Panc1 (cell line): ENCODE results near the gene PIGK.

Experiments
- POLR2AphosphoS5 ChIP-seq: IDR thresholded peaks from 2 replicates; pipeline ENCODE4 v1.6.1; 2012; ENCODE audit warnings: mild to moderate bottlenecking, low read depth, low read length, moderate library complexity
- SIN3A ChIP-seq: IDR thresholded peaks from 2 replicates; pipeline ENCODE4 v1.6.1; 2012; ENCODE audit warnings: low read depth, mild to moderate bottlenecking, low read length, moderate library complexity, borderline replicate concordance; ENCODE audit not compliant: insufficient read depth
- TCF7L2 ChIP-seq: IDR thresholded peaks from 2 replicates; pipeline ENCODE4 v1.6.1; 2011; ENCODE audit warnings: mild to moderate bottlenecking, low read depth, low read length, inconsistent platforms
- TF ChIP-seq, protein P1 (sequence below): fragments of 450-650 bp; IDR thresholded peaks from 2 replicates; pipeline ENCODE4 v1.5.1; 2017; ENCODE audit warnings: mild to moderate bottlenecking
- TF ChIP-seq, protein P2 (sequence below), 2 experiments: IDR thresholded peaks; 2 replicates each; pipeline ENCODE4 v1.6.1; 2011 to 2012; ENCODE audit warnings: low read depth in 2 of 2, control low read depth in 1 of 2, low read length in 1 of 2, mild to moderate bottlenecking in 1 of 2, moderate library complexity in 1 of 2; ENCODE audit not compliant: insufficient read depth in 1 of 2

DNA sequence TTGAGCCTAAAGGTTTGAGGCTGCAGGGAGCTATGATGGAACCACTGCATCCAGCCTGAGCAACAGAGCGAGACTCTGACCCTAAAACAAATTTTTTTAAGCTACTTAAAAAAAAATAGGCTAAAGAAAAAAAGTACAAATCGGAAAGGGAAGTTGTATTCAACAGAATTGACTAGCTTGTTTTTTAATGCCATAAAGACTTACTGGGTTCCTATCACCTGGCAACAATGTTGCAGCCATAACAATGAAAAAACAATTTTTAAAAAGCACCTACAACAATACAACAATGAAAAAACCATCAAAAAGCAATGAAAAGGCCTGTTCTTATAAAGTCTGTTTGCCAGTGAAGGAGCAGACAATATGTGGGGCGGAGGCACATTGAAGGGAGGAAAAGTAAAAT is 20.1 kb upstream of the PIGK start:
- TF ChIP-seq, protein P1, sequence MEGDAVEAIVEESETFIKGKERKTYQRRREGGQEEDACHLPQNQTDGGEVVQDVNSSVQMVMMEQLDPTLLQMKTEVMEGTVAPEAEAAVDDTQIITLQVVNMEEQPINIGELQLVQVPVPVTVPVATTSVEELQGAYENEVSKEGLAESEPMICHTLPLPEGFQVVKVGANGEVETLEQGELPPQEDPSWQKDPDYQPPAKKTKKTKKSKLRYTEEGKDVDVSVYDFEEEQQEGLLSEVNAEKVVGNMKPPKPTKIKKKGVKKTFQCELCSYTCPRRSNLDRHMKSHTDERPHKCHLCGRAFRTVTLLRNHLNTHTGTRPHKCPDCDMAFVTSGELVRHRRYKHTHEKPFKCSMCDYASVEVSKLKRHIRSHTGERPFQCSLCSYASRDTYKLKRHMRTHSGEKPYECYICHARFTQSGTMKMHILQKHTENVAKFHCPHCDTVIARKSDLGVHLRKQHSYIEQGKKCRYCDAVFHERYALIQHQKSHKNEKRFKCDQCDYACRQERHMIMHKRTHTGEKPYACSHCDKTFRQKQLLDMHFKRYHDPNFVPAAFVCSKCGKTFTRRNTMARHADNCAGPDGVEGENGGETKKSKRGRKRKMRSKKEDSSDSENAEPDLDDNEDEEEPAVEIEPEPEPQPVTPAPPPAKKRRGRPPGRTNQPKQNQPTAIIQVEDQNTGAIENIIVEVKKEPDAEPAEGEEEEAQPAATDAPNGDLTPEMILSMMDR, result no peak
- TF ChIP-seq POLR2AphosphoS5 (no peak), SIN3A (no peak), TCF7L2 (no peak)
- TF ChIP-seq, protein P2, sequence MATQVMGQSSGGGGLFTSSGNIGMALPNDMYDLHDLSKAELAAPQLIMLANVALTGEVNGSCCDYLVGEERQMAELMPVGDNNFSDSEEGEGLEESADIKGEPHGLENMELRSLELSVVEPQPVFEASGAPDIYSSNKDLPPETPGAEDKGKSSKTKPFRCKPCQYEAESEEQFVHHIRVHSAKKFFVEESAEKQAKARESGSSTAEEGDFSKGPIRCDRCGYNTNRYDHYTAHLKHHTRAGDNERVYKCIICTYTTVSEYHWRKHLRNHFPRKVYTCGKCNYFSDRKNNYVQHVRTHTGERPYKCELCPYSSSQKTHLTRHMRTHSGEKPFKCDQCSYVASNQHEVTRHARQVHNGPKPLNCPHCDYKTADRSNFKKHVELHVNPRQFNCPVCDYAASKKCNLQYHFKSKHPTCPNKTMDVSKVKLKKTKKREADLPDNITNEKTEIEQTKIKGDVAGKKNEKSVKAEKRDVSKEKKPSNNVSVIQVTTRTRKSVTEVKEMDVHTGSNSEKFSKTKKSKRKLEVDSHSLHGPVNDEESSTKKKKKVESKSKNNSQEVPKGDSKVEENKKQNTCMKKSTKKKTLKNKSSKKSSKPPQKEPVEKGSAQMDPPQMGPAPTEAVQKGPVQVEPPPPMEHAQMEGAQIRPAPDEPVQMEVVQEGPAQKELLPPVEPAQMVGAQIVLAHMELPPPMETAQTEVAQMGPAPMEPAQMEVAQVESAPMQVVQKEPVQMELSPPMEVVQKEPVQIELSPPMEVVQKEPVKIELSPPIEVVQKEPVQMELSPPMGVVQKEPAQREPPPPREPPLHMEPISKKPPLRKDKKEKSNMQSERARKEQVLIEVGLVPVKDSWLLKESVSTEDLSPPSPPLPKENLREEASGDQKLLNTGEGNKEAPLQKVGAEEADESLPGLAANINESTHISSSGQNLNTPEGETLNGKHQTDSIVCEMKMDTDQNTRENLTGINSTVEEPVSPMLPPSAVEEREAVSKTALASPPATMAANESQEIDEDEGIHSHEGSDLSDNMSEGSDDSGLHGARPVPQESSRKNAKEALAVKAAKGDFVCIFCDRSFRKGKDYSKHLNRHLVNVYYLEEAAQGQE (IDR thresholded peaks at IDR 0.05; ENCODE audit: insufficient read depth in 1 of 2, low read depth in 2 of 2, low read length in 1 of 2), result no peak
